Measurements from ENCODE around the gene PAN3.

PAN3 gene

DNA sequence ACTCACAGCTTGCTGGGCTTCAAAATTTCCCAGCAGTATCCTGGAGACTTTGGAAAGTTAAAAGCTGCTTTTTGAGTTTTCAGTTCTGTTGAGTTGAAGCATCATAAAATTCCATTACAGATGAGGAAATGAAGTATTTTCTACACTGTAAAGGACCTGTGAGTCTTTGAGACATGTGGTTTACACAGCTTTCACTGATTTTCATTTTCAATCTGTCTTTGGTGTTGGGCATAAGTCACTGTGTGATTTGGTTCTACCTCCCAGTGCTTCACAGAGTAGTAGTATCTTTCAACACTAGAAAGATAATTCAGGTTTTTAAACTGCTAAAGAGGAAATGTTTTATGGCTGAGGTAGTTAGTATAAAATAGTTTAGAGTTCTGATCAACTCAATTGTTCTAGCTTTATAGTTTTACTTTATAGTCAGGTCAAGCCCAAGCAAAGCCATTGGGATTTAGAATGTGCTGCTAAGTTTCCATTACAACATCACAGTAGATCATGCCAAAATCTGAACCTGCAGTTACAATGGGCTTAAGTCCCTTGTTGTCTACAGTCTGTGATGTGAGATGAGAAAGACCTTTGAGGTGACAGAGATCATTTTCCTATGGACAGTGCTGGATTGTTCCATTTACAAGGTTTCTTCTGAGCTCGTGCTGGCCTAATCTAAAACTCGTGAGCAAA, 195.0 kb downstream of the PAN3 start:
- ChIA-PET POLR2A (no interaction called here), CTCF (interaction anchor here (1.7 kb wide), 1 partner anchor 9 kb away, joined by 6 read pairs; no protein-coding TSS in a partner anchor)
- DNase-seq (ENCODE audit: extremely low spot score): no peak

DNA sequence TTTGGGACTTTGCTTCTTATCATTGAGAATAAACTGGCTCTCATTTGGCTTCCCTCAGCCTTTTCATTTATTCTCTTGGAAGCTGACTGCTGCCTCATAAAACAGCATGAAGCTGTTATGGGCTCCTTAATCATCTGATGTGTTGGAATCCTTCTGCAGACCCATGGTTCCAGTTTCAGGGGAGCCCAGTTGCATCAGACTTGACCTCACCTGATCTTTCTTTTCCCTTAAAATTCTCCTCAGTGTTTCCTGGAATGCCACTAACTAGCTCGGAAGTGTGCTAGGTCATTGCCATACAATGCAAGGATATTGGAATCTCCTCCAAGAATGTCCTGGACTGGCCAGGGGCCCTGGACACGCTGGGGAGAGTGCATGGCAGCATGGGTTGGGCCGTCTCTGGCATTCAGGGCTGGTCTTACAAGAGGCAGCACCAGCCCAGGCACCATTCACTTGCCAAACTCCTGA, 197.9 kb downstream of the PAN3 start:
- TF ChIP-seq ARNT (IDR thresholded peaks at IDR 0.05) (no peak), TARDBP (IDR thresholded peaks at IDR 0.05) (no peak), LEF1 (IDR thresholded peaks at IDR 0.05; ENCODE audit: borderline replicate concordance) (no peak), ELF4 (IDR thresholded peaks at IDR 0.05) (no peak), SP1 (IDR thresholded peaks at IDR 0.05) (no peak), SUZ12 (IDR thresholded peaks at IDR 0.05) (no peak), BHLHE40 (IDR thresholded peaks at IDR 0.05; ENCODE audit: borderline replicate concordance) (no peak), CTBP1 (IDR thresholded peaks at IDR 0.05; ENCODE audit: borderline replicate concordance) (peak; percentile 66; the same call in 1 of the 2 replicates), FOXM1 (IDR thresholded peaks at IDR 0.05; ENCODE audit: borderline replicate concordance) (no peak; the same call in 1 of the 2 replicates), HDGF (IDR thresholded peaks at IDR 0.05; ENCODE audit: borderline replicate concordance) (no peak), L3MBTL2 (conservative IDR thresholded peaks at IDR 0.05) (no peak)
- TF ChIP-seq, protein P1, sequence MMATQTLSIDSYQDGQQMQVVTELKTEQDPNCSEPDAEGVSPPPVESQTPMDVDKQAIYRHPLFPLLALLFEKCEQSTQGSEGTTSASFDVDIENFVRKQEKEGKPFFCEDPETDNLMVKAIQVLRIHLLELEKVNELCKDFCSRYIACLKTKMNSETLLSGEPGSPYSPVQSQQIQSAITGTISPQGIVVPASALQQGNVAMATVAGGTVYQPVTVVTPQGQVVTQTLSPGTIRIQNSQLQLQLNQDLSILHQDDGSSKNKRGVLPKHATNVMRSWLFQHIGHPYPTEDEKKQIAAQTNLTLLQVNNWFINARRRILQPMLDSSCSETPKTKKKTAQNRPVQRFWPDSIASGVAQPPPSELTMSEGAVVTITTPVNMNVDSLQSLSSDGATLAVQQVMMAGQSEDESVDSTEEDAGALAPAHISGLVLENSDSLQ (IDR thresholded peaks at IDR 0.05): peak; percentile 54
- ChIA-PET CTCF (no interaction called here), POLR2A (no interaction called here)
- DNase-seq (ENCODE audit: extremely low spot score): peak; percentile 49

More for the DNA sequence above, 195.0 kb downstream of the PAN3 start:
- no peak for TF ChIP-seq NFRKB (IDR thresholded peaks at IDR 0.05)
- no peak for TF ChIP-seq FOXK2 (IDR thresholded peaks at IDR 0.05)
- no peak for TF ChIP-seq TARDBP (IDR thresholded peaks at IDR 0.05)
- no peak for TF ChIP-seq HDGF (IDR thresholded peaks at IDR 0.05; ENCODE audit: borderline replicate concordance)
- TF ChIP-seq L3MBTL2 (conservative IDR thresholded peaks at IDR 0.05): no peak
- no peak for TF ChIP-seq BHLHE40 (IDR thresholded peaks at IDR 0.05; ENCODE audit: borderline replicate concordance)
- TF ChIP-seq, protein P1 (IDR thresholded peaks at IDR 0.05): no peak
- no peak for TF ChIP-seq ELF4 (IDR thresholded peaks at IDR 0.05)
- TF ChIP-seq SP1 (IDR thresholded peaks at IDR 0.05): no peak
- no peak for TF ChIP-seq LEF1 (IDR thresholded peaks at IDR 0.05; ENCODE audit: borderline replicate concordance)
- no peak for TF ChIP-seq SUZ12 (IDR thresholded peaks at IDR 0.05)
- no peak for TF ChIP-seq CTBP1 (IDR thresholded peaks at IDR 0.05; ENCODE audit: borderline replicate concordance)

- ChIA-PET POLR2A (interaction anchor here (0.7 to 1.0 kb wide), 2 partner anchors 66 to 160 kb away, joined by 4 read pairs; no protein-coding TSS in a partner anchor), CTCF (interaction anchor here (1.1 kb wide), 1 partner anchor 245 kb away, joined by 3 read pairs; no protein-coding TSS in a partner anchor)
- DNase-seq (ENCODE audit: extremely low spot score): no peak
- TF ChIP-seq FOXM1 (IDR thresholded peaks at IDR 0.05; ENCODE audit: borderline replicate concordance) (no peak), HDGF (IDR thresholded peaks at IDR 0.05; ENCODE audit: borderline replicate concordance) (no peak), FOXK2 (IDR thresholded peaks at IDR 0.05) (no peak), SUZ12 (IDR thresholded peaks at IDR 0.05) (no peak), SP1 (IDR thresholded peaks at IDR 0.05) (no peak), FOXA1 (IDR thresholded peaks at IDR 0.05) (no peak), ELF4 (IDR thresholded peaks at IDR 0.05) (no peak), ZNF384 (IDR thresholded peaks at IDR 0.05) (peak; percentile 18; the same call in 1 of the 2 replicates), ARNT (IDR thresholded peaks at IDR 0.05) (no peak), CTBP1 (IDR thresholded peaks at IDR 0.05; ENCODE audit: borderline replicate concordance) (peak; percentile 85), TARDBP (IDR thresholded peaks at IDR 0.05) (no peak), L3MBTL2 (conservative IDR thresholded peaks at IDR 0.05) (no peak), LEF1 (IDR thresholded peaks at IDR 0.05; ENCODE audit: borderline replicate concordance) (no peak), BHLHE40 (IDR thresholded peaks at IDR 0.05; ENCODE audit: borderline replicate concordance) (no peak), NFRKB (IDR thresholded peaks at IDR 0.05) (no peak)
- TF ChIP-seq, protein P1 (IDR thresholded peaks at IDR 0.05): peak; percentile 90
Observed at GRCh38 chr13:28337166-28338005, 199.0 kb downstream of the PAN3 start.

- no peak for DNase-seq (ENCODE audit: extremely low spot score)
- CTCF ChIA-PET: interaction anchor here (1.1 kb wide), 1 partner anchor 244 kb away, joined by 3 read pairs; no protein-coding TSS in a partner anchor
- no peak for TF ChIP-seq BHLHE40 (IDR thresholded peaks at IDR 0.05; ENCODE audit: borderline replicate concordance)
- TF ChIP-seq, protein P1 (IDR thresholded peaks at IDR 0.05): peak; percentile 30; the same call in 1 of the 2 replicates
- POLR2A ChIA-PET: interaction anchor here (0.7 to 1.0 kb wide), 2 partner anchors 65 to 159 kb away, joined by 4 read pairs; no protein-coding TSS in a partner anchor
Observed at GRCh38 chr13:28338006-28338574, 199.7 kb downstream of the PAN3 start.

GRCh38 chr13:28338742-28339141, 200.4 kb downstream of the PAN3 start:
- ChIA-PET POLR2A (no interaction called here), CTCF (no interaction called here)
- DNase-seq (ENCODE audit: extremely low spot score): no peak
- no peak for TF ChIP-seq L3MBTL2 (conservative IDR thresholded peaks at IDR 0.05)
- no peak for TF ChIP-seq ZNF384 (IDR thresholded peaks at IDR 0.05)
- TF ChIP-seq CTBP1 (IDR thresholded peaks at IDR 0.05; ENCODE audit: borderline replicate concordance): no peak
- TF ChIP-seq FOXA1 (IDR thresholded peaks at IDR 0.05): no peak
- TF ChIP-seq FOXM1 (IDR thresholded peaks at IDR 0.05; ENCODE audit: borderline replicate concordance): no peak
- TF ChIP-seq ARNT (IDR thresholded peaks at IDR 0.05): no peak
- TF ChIP-seq SUZ12 (IDR thresholded peaks at IDR 0.05): no peak
- TF ChIP-seq TARDBP (IDR thresholded peaks at IDR 0.05): no peak
- TF ChIP-seq ELF4 (IDR thresholded peaks at IDR 0.05): no peak
- TF ChIP-seq SP1 (IDR thresholded peaks at IDR 0.05): no peak
- no peak for TF ChIP-seq BHLHE40 (IDR thresholded peaks at IDR 0.05; ENCODE audit: borderline replicate concordance)
- TF ChIP-seq HDGF (IDR thresholded peaks at IDR 0.05; ENCODE audit: borderline replicate concordance): no peak
- no peak for TF ChIP-seq LEF1 (IDR thresholded peaks at IDR 0.05; ENCODE audit: borderline replicate concordance)
- TF ChIP-seq, protein P1 (IDR thresholded peaks at IDR 0.05): no peak
- TF ChIP-seq NFRKB (IDR thresholded peaks at IDR 0.05): no peak
- no peak for TF ChIP-seq FOXK2 (IDR thresholded peaks at IDR 0.05)
